DMS53 (cell line): Measurements from ENCODE around the gene PDE6B.
"Not testable (repeated sequence)": the region's sequence is repeated elsewhere in the genome, so short reads cannot be mapped to it uniquely, and the experiment has no call there.

Experiments
- DNase-seq: peaks from one replicate; lab custom pipeline; 2025; lab: John Stamatoyannopoulos, UW

PDE6B gene

DNA sequence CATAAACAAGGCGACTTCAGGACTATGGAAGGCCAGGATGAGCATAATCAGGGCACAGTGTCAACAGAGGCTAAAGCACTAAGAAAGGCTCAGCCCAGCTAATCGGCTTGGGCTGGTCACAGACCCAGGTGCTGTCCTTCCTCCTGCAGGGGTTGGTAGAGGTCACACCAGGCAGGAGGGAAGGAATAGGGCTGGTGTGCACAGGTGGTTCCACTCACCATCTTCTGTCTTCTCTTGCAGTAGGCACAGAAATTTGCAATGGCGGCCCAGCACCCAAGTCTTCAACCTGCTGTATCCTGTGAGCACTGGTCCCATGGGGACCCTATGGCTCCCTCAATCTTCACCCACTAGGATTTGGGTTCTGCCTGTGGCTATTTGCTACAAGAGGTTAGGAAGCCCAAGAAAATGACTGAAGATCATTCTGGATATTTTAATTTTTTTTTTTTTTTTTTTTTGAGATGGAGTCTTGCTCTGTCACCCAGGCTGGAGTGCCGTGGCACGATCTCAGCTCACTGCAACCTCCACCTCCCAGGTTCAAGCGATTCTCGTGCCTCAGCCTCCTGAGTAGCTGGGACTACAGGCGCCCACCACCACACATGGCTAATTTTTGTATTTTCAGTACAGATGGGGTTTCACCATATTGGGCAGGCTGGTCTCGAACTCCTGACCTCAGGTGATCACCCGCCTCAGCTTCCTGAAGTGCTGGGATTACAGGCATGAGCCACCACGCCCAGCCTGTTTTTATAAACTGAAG is 44.6 kb downstream of the PDE6B start:
- DNase-seq, result not testable (repeated sequence)

DNA sequence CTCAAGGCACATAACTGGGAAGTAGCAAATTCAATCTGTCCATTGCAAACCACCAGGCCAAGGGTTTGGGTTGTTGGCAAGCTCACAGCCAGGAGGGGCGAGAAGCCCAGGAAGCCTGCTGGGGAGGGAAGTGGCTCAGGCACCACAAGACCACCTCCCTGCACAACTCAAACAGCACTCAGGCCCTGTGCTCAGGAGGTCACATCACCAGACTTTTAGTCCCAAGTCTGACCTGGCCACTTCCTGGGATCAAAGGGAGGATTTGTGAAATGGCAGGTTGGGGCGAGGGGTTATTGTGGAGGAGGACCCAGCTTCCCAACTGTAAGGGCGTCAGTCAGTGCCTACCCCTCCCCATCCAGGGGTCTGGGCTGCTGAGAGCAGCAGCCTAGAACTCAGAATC is 46.4 kb downstream of the PDE6B start:
- no peak for DNase-seq

DNA sequence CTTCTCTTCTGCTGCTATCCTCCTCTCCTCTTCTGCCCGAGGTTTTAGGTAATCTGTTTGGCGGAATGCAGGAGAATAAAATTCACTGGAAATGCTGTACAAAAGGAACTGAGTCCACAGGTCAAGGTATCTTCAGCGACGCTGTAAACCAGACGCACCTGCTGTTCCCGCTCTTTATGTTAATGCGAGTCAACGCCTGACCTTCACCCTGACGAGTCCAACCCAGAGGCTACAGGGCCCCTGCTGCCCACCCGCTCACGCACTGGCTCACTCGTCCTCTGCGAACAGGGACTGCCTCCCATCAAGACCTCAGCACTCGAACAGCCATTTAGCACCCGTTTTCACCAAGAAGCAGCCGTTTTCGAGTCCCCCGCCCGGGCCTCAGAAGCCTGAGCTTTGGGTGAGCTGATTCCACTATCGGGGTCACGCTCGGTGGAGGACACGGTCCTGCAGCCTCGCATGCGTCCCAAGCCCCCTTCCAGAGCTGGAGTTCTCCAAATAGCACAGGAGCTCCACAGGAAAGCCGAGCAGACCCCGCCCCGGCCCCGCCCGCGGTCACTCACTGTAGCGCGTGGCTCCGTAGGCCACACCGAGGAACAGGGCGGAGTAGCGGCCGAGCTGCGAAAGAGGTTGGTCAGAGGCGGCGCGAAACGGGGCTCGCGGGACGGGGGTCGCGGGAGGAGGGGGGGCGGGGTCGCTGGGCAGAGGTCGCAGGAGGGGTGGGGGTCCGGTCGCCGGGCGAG is 48.1 kb downstream of the PDE6B start:
- DNase-seq, result peak; percentile 74

DNA sequence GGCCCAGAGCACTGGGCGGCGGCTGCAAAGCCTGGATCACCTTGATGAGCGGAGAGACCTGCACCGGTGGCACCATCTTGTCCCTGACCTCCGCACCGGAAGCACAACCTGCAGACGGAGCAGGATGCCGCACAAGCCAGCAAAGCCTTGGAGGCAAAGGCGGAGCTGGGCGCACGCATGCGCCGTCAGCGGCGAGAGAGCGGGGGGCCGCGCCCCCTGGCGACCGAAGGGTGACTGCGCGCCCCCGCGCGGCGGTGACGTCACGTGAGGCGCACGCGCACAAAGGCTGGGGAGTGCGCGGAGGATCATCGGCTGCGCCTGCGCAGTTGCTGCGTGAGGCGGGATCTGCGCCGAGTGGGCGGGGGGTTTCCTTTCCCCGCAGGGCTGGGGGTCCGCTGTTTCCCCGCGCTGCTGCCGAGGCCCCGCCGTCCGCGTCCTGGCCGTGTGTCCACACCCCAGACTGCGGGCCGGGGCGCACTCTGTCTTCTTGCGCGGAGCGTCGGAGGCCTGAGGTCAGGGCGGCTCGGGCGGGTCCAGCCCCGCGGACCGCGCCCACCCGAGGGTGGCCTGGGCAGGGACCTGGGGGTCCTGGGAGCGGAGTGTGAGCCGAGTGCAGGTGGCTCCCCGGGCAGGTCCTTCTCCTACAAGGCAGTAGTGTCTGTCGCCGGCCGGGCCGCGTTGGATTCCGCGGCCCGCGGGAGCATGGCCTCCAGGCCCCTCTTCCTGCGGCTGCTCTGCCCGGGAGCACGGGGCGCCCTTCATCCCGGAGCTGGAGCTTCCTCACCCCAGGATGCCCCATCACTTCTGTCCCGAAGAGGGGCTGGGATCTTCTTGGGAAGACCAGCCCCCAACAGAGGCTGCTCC is 49.0 kb downstream of the PDE6B start, which contains the start of the genes ATP5ME and MYL5:
ATP5ME (minus strand) TSS at position 105 of the 864 bp plus-strand sequence; CDS start at position 76, 29 bp downstream.
MYL5 (plus strand) TSS at position 371 of the 864 bp plus-strand sequence. CDS start 3,485 bp downstream, outside the sequence.
- peak; percentile 100 for DNase-seq

DNA sequence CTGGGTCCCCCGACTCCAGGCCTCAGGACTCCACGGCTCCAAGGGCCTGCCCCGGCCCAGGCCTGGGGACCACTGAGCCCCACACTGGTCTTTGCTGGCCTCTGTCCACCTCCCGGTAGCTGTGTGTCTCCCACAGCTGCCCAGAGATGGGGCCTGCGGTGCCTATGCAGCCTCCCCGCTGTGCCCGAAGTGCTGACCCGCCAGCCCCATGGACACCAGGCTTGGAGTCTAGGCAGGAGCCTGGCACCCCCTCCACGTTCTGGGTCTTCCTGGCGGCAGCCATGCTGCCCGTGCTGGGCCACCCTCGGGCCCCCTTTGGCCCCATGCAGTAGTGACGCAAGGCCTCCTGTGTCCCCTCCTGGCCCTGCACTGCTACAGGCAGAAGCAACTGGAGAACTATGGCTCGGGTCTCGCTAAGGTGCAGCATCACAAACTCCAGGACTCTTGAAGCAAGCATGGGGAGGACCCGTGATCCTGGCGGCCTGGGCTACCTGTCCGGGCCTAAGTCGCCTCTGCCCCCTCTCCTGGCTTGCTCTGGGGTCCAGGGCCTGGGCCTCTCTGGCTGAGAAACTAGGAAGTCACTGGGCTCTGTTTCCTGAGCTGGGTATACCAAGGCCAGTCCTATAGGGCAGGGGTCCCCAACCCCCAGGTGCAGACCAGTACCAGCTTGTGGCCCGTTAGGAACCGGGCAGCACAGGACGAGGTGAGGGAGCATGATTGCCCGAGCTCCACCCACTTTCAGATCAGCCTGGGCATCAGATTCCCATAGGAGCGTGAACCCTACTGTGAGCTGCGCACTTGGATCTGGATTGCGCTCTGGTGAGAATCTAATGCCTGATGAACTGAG is 49.9 kb downstream of the PDE6B start:
- DNase-seq, result no peak

DNA sequence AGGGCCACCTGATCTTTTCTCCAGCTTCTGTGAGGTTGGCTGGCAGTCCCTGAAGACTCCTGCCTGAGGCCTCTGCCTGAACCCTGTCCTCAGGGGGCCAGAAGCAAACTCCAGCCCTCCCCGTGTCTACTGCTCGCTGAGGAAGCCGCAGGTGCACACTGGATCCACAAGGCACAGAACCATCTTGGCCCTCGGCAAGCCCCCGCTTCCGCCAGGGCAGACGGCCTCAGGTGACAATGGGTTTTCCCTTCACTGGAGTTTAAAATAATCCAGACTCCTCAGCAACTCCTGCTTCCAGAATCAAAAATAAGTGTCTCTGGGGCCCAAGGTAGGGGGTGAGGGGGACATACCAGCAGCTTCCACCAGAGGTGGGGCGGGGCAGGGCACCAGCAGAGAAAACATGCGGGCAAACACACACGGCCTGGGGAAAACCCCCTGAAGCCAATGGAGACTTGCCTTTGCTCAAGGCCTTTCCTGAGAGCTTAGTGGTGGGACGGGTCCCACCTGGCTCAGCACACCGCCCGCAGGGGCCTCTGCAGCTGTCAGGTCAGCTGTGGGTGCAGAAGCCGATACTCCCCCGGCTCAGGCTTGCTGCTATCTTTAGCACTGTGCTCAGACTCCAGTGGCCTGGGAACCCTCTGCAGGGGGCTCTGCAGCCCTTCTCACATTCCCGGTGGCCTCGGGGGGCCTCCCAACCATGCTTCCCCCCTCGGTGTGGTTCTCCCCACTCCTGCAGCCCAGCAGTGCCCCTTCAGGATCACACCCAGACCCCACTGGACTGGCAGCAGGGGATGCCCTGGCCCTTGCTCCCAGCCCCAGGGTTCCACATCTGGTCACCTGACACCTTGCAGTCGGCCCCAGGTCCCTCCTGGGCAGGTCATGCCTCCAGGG is 50.9 kb downstream of the PDE6B start:
- DNase-seq, result no peak

DNA sequence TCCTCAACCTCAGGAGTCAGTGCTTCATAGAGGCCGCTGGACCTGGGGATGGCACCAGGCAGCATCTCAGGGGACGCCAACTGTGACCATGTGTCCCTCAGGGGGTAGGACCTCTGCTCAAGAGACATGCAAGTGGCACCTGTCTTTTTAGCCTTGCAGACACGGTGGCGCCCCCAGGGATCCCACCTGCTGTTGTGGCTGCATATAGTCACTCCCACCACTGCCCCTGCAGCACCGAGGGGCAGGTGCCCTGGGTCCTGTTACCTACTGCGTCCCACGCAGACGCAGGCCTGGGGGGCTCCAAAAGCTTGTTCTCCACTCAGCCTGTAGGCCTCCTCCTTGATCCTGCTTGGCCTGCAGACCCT is 51.5 kb downstream of the PDE6B start:
- no peak for DNase-seq

DNA sequence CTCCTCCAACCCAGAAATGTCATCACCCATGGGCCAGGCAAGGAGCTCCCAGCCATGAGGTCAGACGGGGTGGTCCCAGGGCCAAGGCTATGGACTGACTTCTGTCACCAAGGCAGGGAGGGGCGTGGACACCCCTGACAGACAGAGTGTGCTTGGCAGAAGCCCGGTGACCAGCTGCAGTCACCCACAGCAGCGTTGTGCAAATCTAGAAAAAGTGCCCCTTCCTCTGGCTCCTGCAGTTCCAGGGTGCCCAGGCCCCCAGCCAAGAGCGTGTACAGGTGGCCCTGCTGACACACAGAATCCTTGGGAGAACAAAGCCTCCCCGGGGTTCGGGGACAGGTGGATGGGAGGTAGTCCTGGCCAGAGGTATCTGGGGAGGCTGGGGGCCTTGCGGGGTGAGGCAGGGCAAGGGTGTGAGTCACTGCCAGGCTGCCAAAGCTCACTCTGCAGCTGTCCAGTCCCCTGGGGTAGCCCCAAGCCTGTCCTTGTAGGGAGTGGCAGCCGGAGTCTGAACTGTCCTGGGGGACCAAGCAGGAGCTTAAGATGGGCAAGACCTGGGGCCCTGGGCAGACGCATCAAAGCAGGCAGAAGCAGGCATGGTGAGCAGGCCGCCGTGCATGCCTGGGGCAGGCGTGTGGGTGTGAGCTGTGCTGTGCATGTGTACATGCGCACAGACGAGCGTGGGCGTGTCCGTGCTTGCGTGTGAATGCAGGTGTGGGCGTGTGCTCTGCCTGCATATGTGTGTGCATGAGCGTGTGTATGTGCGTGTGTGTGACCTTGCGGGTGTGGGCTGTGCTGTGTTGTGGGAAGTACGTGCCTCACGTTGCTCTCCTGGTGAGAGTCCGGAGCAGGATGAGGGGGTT is 52.3 kb downstream of the PDE6B start:
- DNase-seq, result peak; percentile 97

DNA sequence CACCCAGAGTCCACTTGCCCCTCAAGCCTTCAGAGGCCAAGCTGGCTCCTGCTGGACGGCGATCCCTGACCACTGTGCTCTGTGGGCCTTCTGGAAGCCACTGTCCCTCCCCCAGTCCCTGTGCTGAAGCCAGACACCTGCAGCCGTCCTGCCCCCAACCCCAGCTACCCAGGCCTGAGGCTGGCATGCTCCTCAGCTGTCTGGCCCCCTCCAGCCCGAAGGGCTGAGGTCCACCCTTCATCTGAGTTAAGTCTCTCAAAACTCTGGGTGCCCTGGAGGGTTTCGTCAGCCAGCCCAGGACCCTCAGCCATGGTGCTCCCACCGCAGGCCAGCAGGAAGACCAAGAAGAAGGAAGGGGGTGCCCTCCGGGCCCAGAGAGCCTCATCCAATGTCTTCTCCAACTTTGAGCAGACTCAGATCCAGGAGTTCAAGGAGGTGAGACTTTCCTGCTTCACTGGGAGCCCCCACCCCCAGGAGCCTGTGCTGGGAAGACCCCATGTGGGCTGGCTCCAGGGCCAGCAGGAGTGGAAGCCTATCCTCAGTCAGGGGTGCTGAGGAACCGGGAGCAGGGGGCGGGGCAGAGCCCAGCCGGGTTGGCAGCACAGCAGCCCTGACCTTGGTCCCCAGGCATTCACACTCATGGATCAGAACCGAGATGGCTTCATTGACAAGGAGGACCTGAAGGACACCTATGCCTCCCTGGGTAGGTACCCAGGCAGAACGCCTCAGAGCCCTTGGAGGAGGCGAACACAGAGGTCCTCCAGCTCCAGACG is 53.1 kb downstream of the PDE6B start:
- DNase-seq, result no peak

DNA sequence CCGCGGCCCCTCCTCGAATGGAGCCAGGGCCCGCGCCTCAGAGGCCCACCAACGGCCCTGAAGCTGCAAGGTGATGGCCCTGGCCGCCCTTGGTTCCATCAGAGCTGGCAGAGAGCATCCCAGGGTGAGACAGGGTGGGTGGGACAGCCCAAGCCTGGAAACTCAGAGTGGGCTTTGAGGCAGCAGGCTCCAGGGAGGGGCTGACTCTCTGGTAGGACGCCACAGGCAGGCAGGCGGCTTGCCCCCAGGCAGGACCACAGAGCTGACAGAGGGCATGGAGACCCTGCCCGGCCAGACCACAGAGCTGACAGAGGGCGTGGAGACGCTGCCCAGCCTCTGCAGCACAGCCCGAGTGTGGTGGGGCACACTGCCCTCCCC is 53.7 kb downstream of the PDE6B start:
- DNase-seq, result no peak

DNA sequence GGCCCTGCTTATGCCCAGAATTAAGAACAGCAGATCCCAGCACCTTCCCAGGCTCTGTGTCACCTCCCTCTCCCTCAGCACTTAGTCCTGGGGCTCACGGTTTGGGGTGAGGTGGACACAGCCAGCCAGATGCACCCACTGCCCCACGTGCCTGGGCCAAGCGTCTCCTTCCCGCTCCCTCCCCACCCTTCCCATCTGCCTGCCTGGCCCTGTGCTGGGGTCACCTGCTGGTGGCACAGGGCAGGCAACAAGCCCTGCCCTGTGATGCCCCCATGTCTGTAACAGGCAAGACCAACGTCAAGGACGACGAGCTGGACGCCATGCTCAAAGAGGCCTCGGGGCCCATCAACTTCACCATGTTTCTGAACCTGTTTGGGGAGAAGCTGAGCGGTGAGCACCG is 54.3 kb downstream of the PDE6B start:
- no peak for DNase-seq

DNA sequence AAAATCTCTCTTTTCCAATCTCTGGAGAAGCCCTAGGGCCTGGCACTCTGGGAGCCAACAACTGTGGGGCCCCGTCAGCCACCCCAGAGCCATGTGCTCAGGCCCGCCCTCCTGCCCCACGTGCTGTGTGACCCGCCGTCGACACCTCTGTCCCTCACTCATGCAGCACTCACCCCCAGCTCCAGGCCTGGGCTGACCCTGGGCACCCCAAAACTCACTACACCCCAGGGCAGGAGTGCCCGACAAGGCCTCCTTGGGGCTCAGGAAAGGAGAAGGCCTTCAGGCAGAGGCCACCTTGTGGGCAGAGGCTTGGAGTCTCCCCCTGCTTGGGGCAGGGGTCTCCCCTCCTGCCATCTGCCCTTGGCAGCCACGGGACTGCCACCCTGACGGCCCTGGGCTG is 54.7 kb downstream of the PDE6B start:
- DNase-seq, result no peak

DNA sequence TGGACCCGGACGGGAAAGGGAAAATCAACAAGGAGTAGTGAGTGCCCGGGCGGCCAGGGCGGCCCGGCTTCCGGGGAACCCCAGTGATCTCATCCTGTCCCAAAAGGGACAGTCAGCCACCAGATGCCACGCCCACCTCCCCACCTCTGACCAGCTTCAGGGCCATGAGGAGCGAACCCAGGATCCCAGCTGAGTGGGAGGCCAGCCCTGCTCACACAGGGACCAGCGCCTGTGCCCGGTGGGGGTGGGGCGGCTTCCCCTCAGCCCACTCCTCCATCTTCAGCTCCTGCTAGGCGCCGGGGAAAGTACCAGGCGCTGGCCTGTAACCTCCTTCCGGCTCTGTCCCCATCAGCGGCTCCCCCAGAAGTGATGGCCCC is 55.2 kb downstream of the PDE6B start:
- peak; percentile 78 for DNase-seq

DNA sequence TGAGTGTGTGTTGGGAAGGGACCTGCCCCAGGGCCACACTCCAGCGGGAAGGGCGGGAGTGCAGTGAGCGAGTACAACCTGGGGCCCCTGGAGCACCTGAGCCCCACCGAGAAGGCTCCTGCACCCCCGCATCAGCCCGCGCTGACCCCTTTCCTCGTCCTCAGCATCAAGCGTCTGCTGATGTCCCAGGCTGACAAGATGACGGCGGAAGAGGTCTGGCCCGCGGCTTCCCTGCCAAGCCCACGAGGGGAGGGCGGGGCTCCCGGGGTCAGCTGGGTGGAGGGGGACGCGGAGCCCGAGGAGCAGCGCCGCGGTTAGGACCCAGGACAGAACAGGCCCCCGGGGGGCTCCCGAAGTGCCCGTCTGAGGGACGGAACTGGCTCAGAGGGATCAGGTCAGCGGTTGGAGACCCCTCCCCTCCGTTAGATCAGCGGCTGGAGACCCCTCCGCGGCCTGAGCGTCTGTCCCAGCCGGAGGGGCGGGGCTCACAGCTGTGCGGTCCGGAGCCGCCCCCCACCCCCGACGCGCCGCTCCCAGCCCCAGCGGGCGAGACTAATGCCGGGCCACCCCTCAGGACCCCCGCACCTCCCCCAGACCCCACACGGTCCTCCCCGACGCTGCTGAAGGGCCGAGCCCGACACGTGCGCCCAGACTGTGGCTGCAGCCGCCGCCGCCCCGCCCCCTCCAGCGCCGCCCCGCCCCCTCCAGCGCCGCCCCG is 55.7 kb downstream of the PDE6B start:
- peak; percentile 93 for DNase-seq

DNA sequence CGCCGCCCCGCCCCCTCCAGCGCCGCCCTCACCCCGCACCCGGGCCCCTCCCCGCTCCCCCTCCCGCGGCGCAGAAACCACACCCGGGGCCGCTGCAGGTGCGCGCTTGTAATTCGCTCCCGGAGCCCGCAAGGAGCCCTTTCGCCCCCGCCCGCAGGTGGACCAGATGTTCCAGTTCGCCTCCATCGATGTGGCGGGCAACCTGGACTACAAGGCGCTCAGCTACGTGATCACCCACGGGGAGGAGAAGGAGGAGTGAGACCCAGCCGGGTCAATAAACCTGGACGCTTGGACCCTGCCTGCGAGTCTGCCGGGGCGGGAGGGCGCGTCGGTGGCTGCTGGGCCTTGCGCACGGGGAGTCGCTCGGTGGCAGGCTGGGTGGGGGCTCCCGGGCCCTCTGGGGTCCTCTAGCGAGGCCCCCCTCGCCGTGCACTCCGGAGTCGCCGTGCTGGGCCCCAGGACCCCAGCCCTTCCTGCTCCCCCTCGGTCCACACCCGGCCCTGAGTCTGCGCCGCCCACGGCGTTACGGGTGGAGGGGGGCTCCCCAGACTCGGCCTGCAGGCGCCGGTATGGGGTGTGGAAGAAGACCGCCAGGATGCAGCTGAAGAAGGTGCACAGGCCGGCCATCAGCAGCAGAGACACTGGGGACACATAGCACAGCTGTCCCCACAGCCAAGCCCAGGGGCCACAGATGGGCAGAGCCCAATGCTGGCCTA is 56.5 kb downstream of the PDE6B start:
- DNase-seq, result peak; percentile 97

DNA sequence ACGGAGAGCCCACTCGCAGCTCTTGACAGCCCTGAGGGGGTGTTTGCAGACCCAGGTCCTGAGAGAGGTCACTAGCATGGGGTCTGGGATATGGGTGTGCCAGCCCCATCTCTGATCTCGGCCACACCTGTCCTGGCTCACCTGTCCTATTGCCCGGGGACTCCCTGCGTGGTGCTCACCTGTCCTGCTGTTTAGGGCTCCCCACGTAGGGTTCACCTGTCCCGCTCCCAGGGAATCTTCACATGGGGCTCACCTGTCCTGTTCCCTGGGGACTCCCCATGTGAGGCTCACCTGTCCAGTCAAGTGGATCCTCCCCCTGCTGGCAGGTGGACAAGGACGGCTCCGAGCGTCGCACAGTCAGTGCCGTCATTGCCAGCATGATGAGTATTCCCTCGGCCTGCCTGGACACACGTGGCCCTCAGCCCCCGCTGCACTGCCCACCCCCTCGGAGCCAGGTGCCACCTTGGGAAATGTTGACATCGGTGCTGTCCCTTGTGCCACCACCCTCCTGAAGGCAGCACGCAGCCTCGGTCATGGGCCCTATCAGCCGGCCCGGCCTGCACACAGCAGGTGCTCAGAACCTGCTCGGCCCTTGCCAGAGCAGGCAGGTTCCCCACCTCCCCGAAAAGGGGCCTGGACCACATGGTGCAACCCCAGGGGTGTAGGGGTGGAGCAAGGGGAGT is 57.3 kb downstream of the PDE6B start:
- peak; percentile 97 for DNase-seq
